Osteoblast (primary cell): Measurements from ENCODE around the gene DPYSL5. TPM values are rescaled to one million over a fixed set of nuclear protein-coding genes. Genes with fewer than 3 reads are reported as not detected.

ENCODE experiments used
- DNase-seq: peaks from one replicate; pipeline ENCODE4 v3.0.0; 2011; ENCODE audit warnings: low spot score, mixed read lengths; ENCODE audit not compliant: insufficient read length; ENCODE audit errors: missing footprints
- H2AFZ ChIP-seq: 2 replicates; pipeline ENCODE4 v1.6.0; 2011; ENCODE audit warnings: mild to moderate bottlenecking, low read length
- H3K27ac ChIP-seq: 2 replicates; pipeline ENCODE4 v1.5.1; 2011; ENCODE audit warnings: mild to moderate bottlenecking, low read depth, low read length, moderate library complexity
- H3K27me3 ChIP-seq: 2 replicates; pipeline ENCODE4 v1.6.0; 2012; ENCODE audit warnings: mild to moderate bottlenecking, control low read depth, inconsistent platforms, low read length, moderate library complexity; ENCODE audit not compliant: insufficient read depth
- H3K36me3 ChIP-seq: 2 replicates; pipeline ENCODE4 v1.5.1; 2011; ENCODE audit warnings: mild to moderate bottlenecking, low read length, control low read depth, moderate library complexity; ENCODE audit not compliant: insufficient read depth
- H3K4me1 ChIP-seq: 2 replicates; pipeline ENCODE4 v1.5.1; 2011; ENCODE audit warnings: mild to moderate bottlenecking, low read length, control low read depth, moderate library complexity; ENCODE audit not compliant: insufficient read depth
- H3K4me2 ChIP-seq: 2 replicates; pipeline ENCODE4 v1.6.0; 2011; ENCODE audit warnings: mild to moderate bottlenecking, low read length; ENCODE audit not compliant: insufficient read depth
- H3K4me3 ChIP-seq: fragments of 200-600 bp; sonication (generic); 3 replicates; pipeline ENCODE4 v1.5.1; 2012; ENCODE audit warnings: mild to moderate bottlenecking, low read length, inconsistent platforms; ENCODE audit not compliant: insufficient read depth
- H3K79me2 ChIP-seq: 2 replicates; pipeline ENCODE4 v1.6.0; 2012; ENCODE audit warnings: mild to moderate bottlenecking, low read length, control low read depth, inconsistent platforms; ENCODE audit not compliant: insufficient read depth
- H3K9me3 ChIP-seq: 2 replicates; pipeline ENCODE4 v1.5.1; 2011; ENCODE audit warnings: low read depth, low read length, control low read depth
- H4K20me1 ChIP-seq: 2 replicates; pipeline ENCODE4 v1.6.0; 2012; ENCODE audit warnings: mild to moderate bottlenecking, low read length, control low read depth; ENCODE audit not compliant: insufficient read depth
- CTCF ChIP-seq: IDR thresholded peaks from 2 replicates; pipeline ENCODE4 v1.5.1; 2011; ENCODE audit warnings: mild to moderate bottlenecking, low read depth, low read length, moderate library complexity; ENCODE audit errors: extremely low read depth
- total RNA-seq: library from RNA; depleted of rRNA; stranded (reverse); fragments of >200 nt; gene quantifications from 2 replicates; pipeline ENCODE4 v1.2.3, GENCODE V29; 2012

The DPYSL5 gene
- total RNA-seq, 1 donor: not detected

DNA sequence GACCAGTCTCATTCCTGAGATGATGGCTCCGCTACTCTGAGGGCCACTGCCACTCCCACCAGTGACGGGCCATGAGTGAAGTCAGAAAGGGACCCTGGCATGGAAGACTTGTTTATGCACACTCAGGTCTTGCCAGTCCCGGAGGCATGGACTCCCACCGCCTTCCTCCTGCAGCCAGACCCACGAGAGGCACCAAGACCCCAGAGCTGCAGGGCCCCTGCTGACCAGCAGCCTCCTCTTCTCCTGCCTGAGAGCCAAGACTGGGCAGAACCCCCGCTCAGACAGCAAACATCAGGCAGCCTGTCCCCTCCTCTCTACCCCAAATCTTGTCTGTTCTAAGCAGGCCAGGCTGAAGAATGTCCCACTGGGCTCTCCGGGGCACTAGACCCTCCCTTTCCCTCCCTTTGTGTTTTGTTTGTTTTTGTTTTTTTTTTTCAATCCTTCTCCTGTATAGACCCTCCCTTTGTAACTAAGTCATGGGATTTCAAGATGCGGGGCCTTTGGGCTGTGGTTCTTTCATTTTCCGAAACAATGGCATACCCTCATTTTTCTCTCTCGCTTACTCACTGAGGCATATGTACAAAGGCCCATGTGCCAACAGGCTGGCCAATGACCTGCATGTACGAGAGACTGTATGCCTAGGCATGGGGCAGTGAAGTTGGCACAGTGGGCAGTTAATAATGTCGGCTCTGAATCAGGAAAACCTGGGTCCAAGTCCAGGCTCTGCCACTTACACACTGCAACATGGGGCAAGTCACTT is 98.2 kb downstream of the DPYSL5 start:
- Histone ChIP-seq H3K27me3 (peaks cover 17% of the 10 kb centered on the region), H3K27ac (no peak overlapping the region), H3K4me1 (no peaks in the 10 kb centered on the region), H2AFZ (no peak overlapping the region), H3K4me2 (no peak overlapping the region), H3K79me2 (no peaks in the 10 kb centered on the region), H3K36me3 (no peaks in the 10 kb centered on the region), H3K9me3 (no peaks in the 10 kb centered on the region), H4K20me1 (no peaks in the 10 kb centered on the region), H3K4me3 (no peak overlapping the region)
- no peak for DNase-seq
- no peak for TF ChIP-seq CTCF

- no peak overlapping the region for H3K4me3 ChIP-seq
- H2AFZ ChIP-seq: no peak overlapping the region
- H3K27me3 ChIP-seq: peaks cover 26% of the 10 kb centered on the region
- H3K9me3 ChIP-seq: no peaks in the 10 kb centered on the region
- TF ChIP-seq CTCF: no peak
- no peak overlapping the region for H3K27ac ChIP-seq
- no peak for DNase-seq
- H3K79me2 ChIP-seq: no peaks in the 10 kb centered on the region
- H3K36me3 ChIP-seq: no peaks in the 10 kb centered on the region
- H4K20me1 ChIP-seq: no peaks in the 10 kb centered on the region
- no peak overlapping the region for H3K4me2 ChIP-seq
- H3K4me1 ChIP-seq: no peaks in the 10 kb centered on the region
Measured at GRCh38 chr2:26946841-26947784, 99.2 kb downstream of the DPYSL5 start.

GRCh38 chr2:26948800-26949199 is 100.9 kb downstream of the DPYSL5 start:
- no peaks in the 10 kb centered on the region for H4K20me1 ChIP-seq
- no peaks in the 10 kb centered on the region for H3K36me3 ChIP-seq
- no peak overlapping the region for H3K27ac ChIP-seq
- H3K4me3 ChIP-seq: no peak overlapping the region
- no peaks in the 10 kb centered on the region for H3K79me2 ChIP-seq
- no peak for TF ChIP-seq CTCF
- no peaks in the 10 kb centered on the region for H3K4me1 ChIP-seq
- DNase-seq: no peak
- H3K9me3 ChIP-seq: no peaks in the 10 kb centered on the region
- peaks cover 39% of the 10 kb centered on the region for H3K27me3 ChIP-seq
- no peak overlapping the region for H2AFZ ChIP-seq
- H3K4me2 ChIP-seq: no peak overlapping the region

GRCh38 chr2:26950246-26950645 is 102.3 kb downstream of the DPYSL5 start:
- H3K36me3 ChIP-seq: no peaks in the 10 kb centered on the region
- H3K4me2 ChIP-seq: no peak overlapping the region
- H3K79me2 ChIP-seq: no peaks in the 10 kb centered on the region
- no peak for DNase-seq
- H3K9me3 ChIP-seq: no peaks in the 10 kb centered on the region
- H3K27me3 ChIP-seq: peaks cover 53% of the 10 kb centered on the region
- H3K4me3 ChIP-seq: no peak overlapping the region
- H2AFZ ChIP-seq: no peak overlapping the region
- TF ChIP-seq CTCF: no peak
- H3K27ac ChIP-seq: no peak overlapping the region
- H3K4me1 ChIP-seq: no peaks in the 10 kb centered on the region
- no peaks in the 10 kb centered on the region for H4K20me1 ChIP-seq
